RWPE1 (cell line): ENCODE data around the gene HHAT.

Experiments
- CTCF ChIA-PET: fragments of 350-600 bp; sonication (Branson Sonifier 250); formaldehyde crosslinking; extraction: SDS; loops from one replicate; lab custom pipeline; 2021; lab: Yijun Ruan, JAX
- POLR2A ChIA-PET: fragments of 400-600 bp; formaldehyde crosslinking; extraction: SDS; loops from one replicate; lab custom pipeline; 2020; ENCODE audit warnings: antibody characterized with exemption; ENCODE audit not compliant: low non-redundant PET; lab: Yijun Ruan, JAX
- DNase-seq: peaks from one replicate; pipeline ENCODE4 v3.0.0; 2012; ENCODE audit warnings: low spot score
- H3K27ac ChIP-seq: fragments of 450-650 bp; 2 replicates; pipeline ENCODE4 v1.5.1; 2017
- CTCF ChIP-seq: fragments of 450-650 bp; conservative IDR thresholded peaks from 2 replicates; pipeline ENCODE4 v1.5.1; 2017; ENCODE audit warnings: low read depth, mild to moderate bottlenecking

The HHAT gene

GRCh38 chr1:210695026-210695425 lies 366.3 kb downstream of the HHAT start:
- CTCF ChIA-PET, result interaction anchor here (0.5 to 0.6 kb wide), 3 partner anchors 246 to 643 kb away, joined by 3 to 6 read pairs (median 3); no protein-coding TSS in a partner anchor
- POLR2A ChIA-PET, result no interaction called here
- no peak overlapping the region for H3K27ac ChIP-seq
- DNase-seq, result no peak
- no peak for TF ChIP-seq CTCF

- ChIA-PET POLR2A (no interaction called here), CTCF (interaction anchor here (0.7 kb wide), 1 partner anchor 199 kb away, joined by 3 read pairs; no protein-coding TSS in a partner anchor)
- no peak for DNase-seq
- TF ChIP-seq CTCF, result no peak
- no peak overlapping the region for H3K27ac ChIP-seq
These were observed 368.0 kb downstream of the HHAT start for GRCh38 chr1:210696709-210697108.

- no peak for TF ChIP-seq CTCF
- no peak for DNase-seq
- H3K27ac ChIP-seq, result no peak overlapping the region
- CTCF ChIA-PET, result no interaction called here
- POLR2A ChIA-PET, result no interaction called here
These were observed 368.5 kb downstream of the HHAT start for GRCh38 chr1:210697185-210697584.

- CTCF ChIA-PET, result no interaction called here
- TF ChIP-seq CTCF, result no peak
- H3K27ac ChIP-seq, result no peak overlapping the region
- POLR2A ChIA-PET, result no interaction called here
- DNase-seq, result no peak
These were observed 370.0 kb downstream of the HHAT start for GRCh38 chr1:210698661-210699060.

GRCh38 chr1:210700083-210700482 lies 371.4 kb downstream of the HHAT start:
- no peak for DNase-seq
- H3K27ac ChIP-seq, result no peak overlapping the region
- ChIA-PET POLR2A (no interaction called here), CTCF (no interaction called here)
- no peak for TF ChIP-seq CTCF

- ChIA-PET CTCF (no interaction called here), POLR2A (no interaction called here)
- no peak for DNase-seq
- H3K27ac ChIP-seq, result no peak overlapping the region
- no peak for TF ChIP-seq CTCF
These were observed 371.8 kb downstream of the HHAT start for GRCh38 chr1:210700511-210700910.
